Neural cell (in vitro differentiated cells): ENCODE results near the gene ARPC5. TPM values are rescaled to one million over a fixed set of nuclear protein-coding genes. Genes with fewer than 3 reads are reported as not detected.

Experiments used
- H2AFZ ChIP-seq: fragments of 200-600, 300-800 bp; sonication (generic), shearing (Covaris generic); 2 replicates; pipeline ENCODE4 v1.6.0; 2014; ENCODE audit warnings: low read depth, mild to moderate bottlenecking, antibody characterized with exemption, low read length, moderate library complexity
- H3F3A ChIP-seq: fragments of 200-600 bp; shearing (Covaris generic); 2 replicates; pipeline ENCODE4 v1.6.1; 2016; ENCODE audit warnings: mild to moderate bottlenecking, moderate library complexity, mixed read lengths, antibody characterized with exemption, low read length; ENCODE audit not compliant: insufficient read depth, poor library complexity, severe bottlenecking
- H3K27ac ChIP-seq: fragments of 200-600, 300-800 bp; sonication (generic), shearing (Covaris generic); 2 replicates; pipeline ENCODE4 v1.5.1; 2014; ENCODE audit warnings: mild to moderate bottlenecking, low read length, moderate library complexity
- H3K27me3 ChIP-seq: fragments of 300-800, 200-600 bp; sonication (generic), shearing (Covaris generic); 2 replicates; pipeline ENCODE4 v1.6.0; 2014; ENCODE audit warnings: mild to moderate bottlenecking, low read depth, low read length, moderate library complexity; ENCODE audit not compliant: insufficient read depth
- H3K36me3 ChIP-seq: fragments of 300-800, 200-600 bp; sonication (generic), shearing (Covaris generic); 2 replicates; pipeline ENCODE4 v1.5.1; 2014; ENCODE audit warnings: mild to moderate bottlenecking, antibody characterized with exemption, low read length, moderate library complexity; ENCODE audit not compliant: insufficient read depth
- H3K4me2 ChIP-seq: fragments of 300-800, 200-600 bp; sonication (generic), shearing (Covaris generic); 2 replicates; pipeline ENCODE4 v1.6.0; 2014; ENCODE audit warnings: mild to moderate bottlenecking, low read length
- H3K4me3 ChIP-seq: fragments of 300-800, 200-600 bp; sonication (generic), shearing (Covaris generic); 2 replicates; pipeline ENCODE4 v1.5.1; 2014; ENCODE audit warnings: mild to moderate bottlenecking, low read length, moderate library complexity
- H3K79me2 ChIP-seq: fragments of 200-600 bp; shearing (Covaris generic); replicated peaks from 2 replicates; pipeline ENCODE4 v1.6.0; 2014; ENCODE audit warnings: mild to moderate bottlenecking, low read length, moderate library complexity; ENCODE audit not compliant: insufficient read depth
- H3K9ac ChIP-seq: fragments of 300-800, 200-600 bp; sonication (generic), shearing (Covaris generic); 2 replicates; pipeline ENCODE4 v1.6.1; 2016; ENCODE audit warnings: mild to moderate bottlenecking, low read length, mixed read lengths
- H3K9me2 ChIP-seq: fragments of 200-600 bp; shearing (Covaris generic); 2 replicates; pipeline ENCODE4 v1.6.1; 2016; ENCODE audit warnings: mild to moderate bottlenecking, low read length, mixed read lengths; ENCODE audit not compliant: insufficient read depth
- H3K9me3 ChIP-seq: fragments of 200-600, 300-800 bp; sonication (generic), shearing (Covaris generic); 2 replicates; pipeline ENCODE4 v1.6.1; 2016; ENCODE audit warnings: mild to moderate bottlenecking, mixed run types, low read length, moderate library complexity, mixed read lengths
- H4K20me1 ChIP-seq: fragments of 200-600 bp; shearing (Covaris generic); 2 replicates; pipeline ENCODE4 v1.6.1; 2016; ENCODE audit warnings: mild to moderate bottlenecking, mixed run types; ENCODE audit not compliant: insufficient read depth
- EP300 ChIP-seq: fragments of 450-650 bp; conservative IDR thresholded peaks from 2 replicates; pipeline ENCODE4 v1.6.1; 2014; ENCODE audit warnings: antibody characterized with exemption, mild to moderate bottlenecking, moderate library complexity; ENCODE audit not compliant: poor library complexity, severe bottlenecking
- EZH2 ChIP-seq: fragments of 200-600, 300-800 bp; shearing (Covaris generic), sonication (generic); IDR thresholded peaks from 2 replicates; pipeline ENCODE4 v1.6.1; 2014; ENCODE audit warnings: antibody characterized with exemption, low read length, borderline replicate concordance, mild to moderate bottlenecking; ENCODE audit not compliant: insufficient read depth, poor library complexity, severe bottlenecking
- POLR2AphosphoS5 ChIP-seq: IDR thresholded peaks from 2 replicates; pipeline ENCODE4 v1.6.1; 2012
- SMC3 ChIP-seq: fragments of 450-650 bp; conservative IDR thresholded peaks from 2 replicates; pipeline ENCODE4 v1.6.1; 2014; ENCODE audit warnings: antibody characterized with exemption, mild to moderate bottlenecking, moderate library complexity; ENCODE audit not compliant: poor library complexity
- polyA plus RNA-seq: library from polyadenylated mRNA; depleted of rRNA; stranded (reverse); fragments of >200 nt; gene quantifications from 2 replicates; pipeline ENCODE4 v1.2.3, GENCODE V29; 2014
- TF ChIP-seq, protein P1 (sequence below): IDR thresholded peaks from 2 replicates; pipeline ENCODE4 v1.6.1; 2012; ENCODE audit warnings: borderline replicate concordance
- TF ChIP-seq, protein P2 (sequence below): fragments of 450-650 bp; IDR thresholded peaks from 2 replicates; pipeline ENCODE4 v1.5.1; 2014; ENCODE audit warnings: antibody characterized with exemption, mild to moderate bottlenecking, moderate library complexity; ENCODE audit not compliant: poor library complexity, severe bottlenecking

The ARPC5 gene
- polyA plus RNA-seq, 1 donor from 2014 or later = 197 TPM

DNA sequence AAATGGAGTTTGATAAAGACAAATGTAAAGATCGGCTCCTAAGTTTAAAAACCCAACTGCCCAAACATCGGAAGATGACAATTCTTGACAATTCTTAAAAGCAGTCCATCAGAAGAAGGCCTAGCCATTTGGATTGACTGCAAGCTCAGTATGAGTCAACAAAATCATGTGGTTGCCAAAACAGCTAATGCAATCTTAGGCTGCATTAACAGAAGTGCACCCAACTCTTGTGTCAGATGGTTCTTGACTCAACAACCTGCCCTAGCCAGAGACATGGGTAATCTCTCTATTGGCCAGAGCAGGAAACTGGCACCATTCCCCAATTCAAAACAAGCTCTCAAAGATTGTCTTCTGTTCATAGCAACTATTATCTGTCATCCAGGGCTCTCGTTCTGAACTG lies 35.4 kb downstream of the ARPC5 start:
- Histone ChIP-seq H3K9me3 (no peaks in the 10 kb centered on the region), H3K79me2 (no peaks in the 10 kb centered on the region), H3K9ac (no peak overlapping the region), H3K27ac (no peak overlapping the region), H3K9me2 (no peaks in the 10 kb centered on the region), H3K36me3 (no peaks in the 10 kb centered on the region), H3K4me2 (no peak overlapping the region), H2AFZ (no peak overlapping the region), H4K20me1 (no peaks in the 10 kb centered on the region), H3K4me3 (no peak overlapping the region), H3F3A (no peaks in the 10 kb centered on the region), H3K27me3 (no peaks in the 10 kb centered on the region)
- no peak for TF ChIP-seq EP300

DNA sequence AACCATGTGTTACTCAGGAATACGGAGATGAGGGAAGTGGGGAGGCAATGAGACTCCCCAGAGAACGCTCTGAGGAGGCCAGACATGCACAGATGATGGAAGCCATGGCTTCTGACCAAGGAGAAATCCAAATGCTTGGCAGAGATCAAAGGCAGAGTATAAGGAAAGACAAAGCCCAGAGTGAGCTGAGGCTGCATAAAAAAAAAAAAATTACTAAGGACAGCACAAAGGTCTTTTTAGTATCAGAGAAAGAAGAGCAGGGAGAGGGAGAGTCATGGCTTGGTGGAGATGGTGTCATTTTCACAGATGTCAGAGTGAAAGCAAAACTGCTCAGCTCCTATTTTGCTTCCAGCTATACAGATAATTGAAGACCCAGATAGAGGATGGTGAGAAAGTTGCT lies 37.2 kb downstream of the ARPC5 start:
- Histone ChIP-seq H3K27ac (no peak overlapping the region), H2AFZ (no peak overlapping the region), H3K9me2 (no peaks in the 10 kb centered on the region), H4K20me1 (no peaks in the 10 kb centered on the region), H3K27me3 (no peaks in the 10 kb centered on the region), H3K9me3 (no peaks in the 10 kb centered on the region), H3K4me3 (no peak overlapping the region), H3F3A (no peaks in the 10 kb centered on the region), H3K4me2 (no peak overlapping the region), H3K9ac (no peak overlapping the region), H3K36me3 (no peaks in the 10 kb centered on the region), H3K79me2 (no peaks in the 10 kb centered on the region)
- TF ChIP-seq POLR2AphosphoS5 = no peak

DNA sequence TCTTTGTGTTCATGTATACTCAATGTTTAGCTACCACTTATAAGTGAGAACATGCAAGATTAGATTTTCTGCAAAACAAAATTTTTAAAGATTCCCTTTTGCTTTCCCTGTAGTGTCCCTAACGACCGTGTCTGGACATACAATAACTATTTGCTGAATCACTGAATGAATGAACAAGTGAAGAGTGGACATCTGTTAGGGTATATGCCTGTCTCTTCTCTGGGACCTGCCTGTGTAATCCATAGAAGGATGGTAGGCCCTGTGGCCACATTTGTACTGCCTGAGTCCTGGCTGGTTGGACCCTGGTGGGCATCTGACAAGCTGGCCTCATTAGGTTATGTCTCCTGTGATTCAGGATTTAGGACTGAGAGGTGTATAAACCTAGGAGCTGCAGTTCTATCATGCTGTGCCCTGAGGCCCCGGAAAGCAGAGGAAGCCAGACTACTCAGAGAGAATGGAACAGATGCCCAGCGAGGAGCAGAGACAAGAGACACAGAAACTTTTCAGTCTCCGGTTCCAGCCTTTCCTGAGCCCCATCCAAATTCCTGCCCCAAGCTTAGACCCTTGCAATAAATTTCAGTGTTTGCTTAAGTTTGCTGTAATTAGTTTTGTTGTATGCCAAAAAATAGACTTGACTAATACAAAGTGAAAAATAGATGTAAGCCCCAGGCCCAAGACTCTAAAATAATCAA lies 37.8 kb downstream of the ARPC5 start:
- no peak overlapping the region for H3K4me3 ChIP-seq
- H3K9me2 ChIP-seq = no peaks in the 10 kb centered on the region
- H3K27ac ChIP-seq = no peak overlapping the region
- H2AFZ ChIP-seq = no peak overlapping the region
- no peaks in the 10 kb centered on the region for H3K27me3 ChIP-seq
- H3K9me3 ChIP-seq = no peaks in the 10 kb centered on the region
- no peaks in the 10 kb centered on the region for H4K20me1 ChIP-seq
- no peaks in the 10 kb centered on the region for H3F3A ChIP-seq
- TF ChIP-seq EZH2 (no peak), POLR2AphosphoS5 (no peak), SMC3 (no peak), EP300 (no peak)
- TF ChIP-seq, protein P1, sequence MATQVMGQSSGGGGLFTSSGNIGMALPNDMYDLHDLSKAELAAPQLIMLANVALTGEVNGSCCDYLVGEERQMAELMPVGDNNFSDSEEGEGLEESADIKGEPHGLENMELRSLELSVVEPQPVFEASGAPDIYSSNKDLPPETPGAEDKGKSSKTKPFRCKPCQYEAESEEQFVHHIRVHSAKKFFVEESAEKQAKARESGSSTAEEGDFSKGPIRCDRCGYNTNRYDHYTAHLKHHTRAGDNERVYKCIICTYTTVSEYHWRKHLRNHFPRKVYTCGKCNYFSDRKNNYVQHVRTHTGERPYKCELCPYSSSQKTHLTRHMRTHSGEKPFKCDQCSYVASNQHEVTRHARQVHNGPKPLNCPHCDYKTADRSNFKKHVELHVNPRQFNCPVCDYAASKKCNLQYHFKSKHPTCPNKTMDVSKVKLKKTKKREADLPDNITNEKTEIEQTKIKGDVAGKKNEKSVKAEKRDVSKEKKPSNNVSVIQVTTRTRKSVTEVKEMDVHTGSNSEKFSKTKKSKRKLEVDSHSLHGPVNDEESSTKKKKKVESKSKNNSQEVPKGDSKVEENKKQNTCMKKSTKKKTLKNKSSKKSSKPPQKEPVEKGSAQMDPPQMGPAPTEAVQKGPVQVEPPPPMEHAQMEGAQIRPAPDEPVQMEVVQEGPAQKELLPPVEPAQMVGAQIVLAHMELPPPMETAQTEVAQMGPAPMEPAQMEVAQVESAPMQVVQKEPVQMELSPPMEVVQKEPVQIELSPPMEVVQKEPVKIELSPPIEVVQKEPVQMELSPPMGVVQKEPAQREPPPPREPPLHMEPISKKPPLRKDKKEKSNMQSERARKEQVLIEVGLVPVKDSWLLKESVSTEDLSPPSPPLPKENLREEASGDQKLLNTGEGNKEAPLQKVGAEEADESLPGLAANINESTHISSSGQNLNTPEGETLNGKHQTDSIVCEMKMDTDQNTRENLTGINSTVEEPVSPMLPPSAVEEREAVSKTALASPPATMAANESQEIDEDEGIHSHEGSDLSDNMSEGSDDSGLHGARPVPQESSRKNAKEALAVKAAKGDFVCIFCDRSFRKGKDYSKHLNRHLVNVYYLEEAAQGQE = no peak
- TF ChIP-seq, protein P2, sequence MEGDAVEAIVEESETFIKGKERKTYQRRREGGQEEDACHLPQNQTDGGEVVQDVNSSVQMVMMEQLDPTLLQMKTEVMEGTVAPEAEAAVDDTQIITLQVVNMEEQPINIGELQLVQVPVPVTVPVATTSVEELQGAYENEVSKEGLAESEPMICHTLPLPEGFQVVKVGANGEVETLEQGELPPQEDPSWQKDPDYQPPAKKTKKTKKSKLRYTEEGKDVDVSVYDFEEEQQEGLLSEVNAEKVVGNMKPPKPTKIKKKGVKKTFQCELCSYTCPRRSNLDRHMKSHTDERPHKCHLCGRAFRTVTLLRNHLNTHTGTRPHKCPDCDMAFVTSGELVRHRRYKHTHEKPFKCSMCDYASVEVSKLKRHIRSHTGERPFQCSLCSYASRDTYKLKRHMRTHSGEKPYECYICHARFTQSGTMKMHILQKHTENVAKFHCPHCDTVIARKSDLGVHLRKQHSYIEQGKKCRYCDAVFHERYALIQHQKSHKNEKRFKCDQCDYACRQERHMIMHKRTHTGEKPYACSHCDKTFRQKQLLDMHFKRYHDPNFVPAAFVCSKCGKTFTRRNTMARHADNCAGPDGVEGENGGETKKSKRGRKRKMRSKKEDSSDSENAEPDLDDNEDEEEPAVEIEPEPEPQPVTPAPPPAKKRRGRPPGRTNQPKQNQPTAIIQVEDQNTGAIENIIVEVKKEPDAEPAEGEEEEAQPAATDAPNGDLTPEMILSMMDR = no peak
- H3K4me2 ChIP-seq = no peak overlapping the region
- no peak overlapping the region for H3K9ac ChIP-seq
- no peaks in the 10 kb centered on the region for H3K79me2 ChIP-seq
- H3K36me3 ChIP-seq = no peaks in the 10 kb centered on the region
